GM12878 (cell line): ENCODE results near the gene DNAJC27. TPM values are rescaled to one million over a fixed set of nuclear protein-coding genes. Genes with fewer than 3 reads are reported as not detected.

Source experiments
- ATAC-seq: fragments of 200-7000 bp; cut with Tn5 transposase; 3 replicates; pipeline ENCODE4 v1.9.1; 2020; ENCODE audit warnings: mild to moderate bottlenecking, moderate library complexity
- BruUV-seq: library from RNA; stranded (reverse); fragments of 400-500 nt; replicated peaks from 2 replicates; lab custom pipeline; 2021; lab: Mats Ljungman, UMichigan
- CTCF ChIA-PET: fragments of 300-600 bp; sonication (Branson Sonifier 250); formaldehyde crosslinking; extraction: SDS; loops from one replicate; lab custom pipeline; 2021; ENCODE audit warnings: inconsistent platforms; lab: Yijun Ruan, JAX
- POLR2A ChIA-PET: fragments of 350-600 bp; formaldehyde crosslinking; extraction: SDS; loops from one replicate; lab custom pipeline; 2021; ENCODE audit warnings: inconsistent platforms; lab: Charles Lee
- RAD21 ChIA-PET: fragments of 300-600 bp; sonication (Branson Sonifier 250); formaldehyde crosslinking; loops from one replicate; lab custom pipeline; 2023; ENCODE audit warnings: antibody characterized with exemption; ENCODE audit not compliant: unreplicated experiment; lab: Charles Lee
- SMC1A ChIA-PET: fragments of 300-600 bp; sonication (Branson Sonifier 250); formaldehyde crosslinking; loops from one replicate; lab custom pipeline; 2023; ENCODE audit not compliant: unreplicated experiment, uncharacterized antibody; lab: Charles Lee
- DNase-seq: peaks from one replicate; pipeline ENCODE4 v3.0.0-alpha.2; 2011; ENCODE audit warnings: low read depth, low spot score
- FAIRE-seq: peaks from 3 replicates; lab custom pipeline; 2011; peaks lifted over from hg19 to GRCh38; lab: Jason Lieb, UNC
- H2AFZ ChIP-seq: 2 replicates; pipeline ENCODE4 v1.6.0; 2011; ENCODE audit warnings: low read depth, low read length, control low read depth; ENCODE audit not compliant: control insufficient read depth
- H3K27ac ChIP-seq: 2 replicates; pipeline ENCODE4 v1.5.1; 2011; ENCODE audit warnings: control low read depth; ENCODE audit not compliant: control insufficient read depth, insufficient read depth
- H3K27me3 ChIP-seq, 2 experiments: replicated peaks in 1 of 2; 2 replicates each; pipeline versions ENCODE4 v1.6.0 to v1.6.1; 2011; ENCODE audit warnings: low read length in 1 of 2; ENCODE audit not compliant: control insufficient read depth in 2 of 2, insufficient read depth in 2 of 2
- H3K36me3 ChIP-seq, 2 experiments: 2 replicates each; pipeline ENCODE4 v1.5.1; 2011; ENCODE audit warnings: low read length in 1 of 2; ENCODE audit not compliant: control insufficient read depth in 2 of 2, insufficient read depth in 2 of 2
- H3K4me1 ChIP-seq: 2 replicates; pipeline ENCODE4 v1.6.1; 2011; ENCODE audit warnings: mild to moderate bottlenecking, low read length, moderate library complexity, mixed read lengths; ENCODE audit not compliant: control insufficient read depth, insufficient read depth
- H3K4me2 ChIP-seq: 2 replicates; pipeline ENCODE4 v1.6.0; 2011; ENCODE audit warnings: control low read depth; ENCODE audit not compliant: control insufficient read depth, insufficient read depth
- H3K4me3 ChIP-seq: fragments of 200-600 bp; sonication (generic); 2 replicates; pipeline ENCODE4 v1.5.1; 2016
- H3K79me2 ChIP-seq: 2 replicates; pipeline ENCODE4 v1.6.0; 2011; ENCODE audit warnings: low read length; ENCODE audit not compliant: control insufficient read depth, insufficient read depth
- H3K9ac ChIP-seq: 2 replicates; pipeline ENCODE4 v1.8.0; 2011; ENCODE audit warnings: low read length, control low read depth, mixed read lengths; ENCODE audit not compliant: control insufficient read depth, insufficient read depth
- H3K9me3 ChIP-seq: replicated peaks from 3 replicates; pipeline ENCODE4 v1.5.1; 2011; ENCODE audit warnings: mild to moderate bottlenecking, low read length; ENCODE audit not compliant: control insufficient read depth, insufficient read depth
- H4K20me1 ChIP-seq: 2 replicates; pipeline ENCODE4 v1.6.0; 2011; ENCODE audit not compliant: control insufficient read depth, insufficient read depth
- E4F1 ChIP-seq: fragments of 450-650 bp; IDR thresholded peaks from 2 replicates; pipeline ENCODE4 v1.6.1; 2018; ENCODE audit warnings: borderline replicate concordance, mild to moderate bottlenecking; ENCODE audit not compliant: partially characterized antibody
- FOXK2 ChIP-seq: fragments of 450-650 bp; IDR thresholded peaks from 2 replicates; pipeline ENCODE4 v1.6.1; 2017; ENCODE audit warnings: mild to moderate bottlenecking, moderate library complexity
- NBN ChIP-seq: fragments of 450-650 bp; IDR thresholded peaks from 2 replicates; pipeline ENCODE4 v1.6.1; 2016
- NFYB ChIP-seq: IDR thresholded peaks from 2 replicates; pipeline ENCODE4 v1.6.1; 2011; ENCODE audit warnings: low read depth, mild to moderate bottlenecking, low read length, improper control_type of control experiment, moderate library complexity; ENCODE audit not compliant: insufficient read depth
- PAX8 ChIP-seq: fragments of 450-650 bp; IDR thresholded peaks from 2 replicates; pipeline ENCODE4 v1.6.1; 2017; ENCODE audit warnings: mild to moderate bottlenecking, moderate library complexity
- USF2 ChIP-seq: IDR thresholded peaks from 2 replicates; pipeline ENCODE4 v1.6.1; 2011; ENCODE audit warnings: low read depth, low read length, improper control_type of control experiment, borderline replicate concordance
- WGBS: methylation state at CpG from one replicate; pipeline ENCODE4 v1.1.6; 2016; ENCODE audit warnings: low lambda C conversion rate; ENCODE audit not compliant: insufficient replicate concordance, insufficient coverage; ENCODE audit errors: missing lambda C conversion rate; 5-methylcytosine and 5-hydroxymethylcytosine counted together
- in situ Hi-C: fragments of 300-500 bp; cut with MboI; formaldehyde crosslinking; loops from 9 replicates; pipeline ENCODE4 v1.14.3; 2018; ENCODE audit warnings: mixed read lengths
- intact Hi-C: fragments of 100-400 bp; cut with micrococcal nuclease; formaldehyde crosslinking; loops from one replicate; pipeline ENCODE4 v1.14.2; 2022; ENCODE audit not compliant: unreplicated experiment
- polyA plus RNA-seq, 11 experiments: library from polyadenylated mRNA; depleted of rRNA in 4 of 11; unstranded in 6 of 11; stranded (reverse) in 5 of 11; fragments of >200 nt; fragmentation: Nextera tagmentation in 4 of 11; fragmentation: Illumina TruSeq in 1 of 11; extraction: Ambion mirVana in 4 of 11; extraction: Trizol in 1 of 11; gene quantifications; 1 replicate in 1 of 11; 2 replicates in 10 of 11; pipeline versions ENCODE4 v1.2.1 to v1.2.3, GENCODE V29; 2011 to 2016; ENCODE audit warnings: inconsistent platforms in 2 of 11, missing spikeins in 2 of 11, low read depth in 1 of 11
- total RNA-seq, 4 experiments: library from RNA; depleted of rRNA in 3 of 4; stranded (reverse); fragments of >200 nt in 3 of 4; fragmentation: Illumina TruSeq in 1 of 4; extraction: Trizol in 1 of 4; gene quantifications; 2 replicates each; pipeline versions ENCODE4 v1.2.1 to v1.2.3, GENCODE V29; 2013 to 2021
- TF ChIP-seq, protein P1 (sequence below): IDR thresholded peaks from 2 replicates; pipeline ENCODE4 v1.6.1; 2012; ENCODE audit warnings: low read depth, low read length, improper control_type of control experiment

DNAJC27 gene
- total and polyA plus RNA-seq, 10 of the 15 experiments (the other 5 are each of a cell fraction or from before 2014, with no cell fraction given): 0.95 to 9.6 (median 3.7) TPM

GRCh38 chr2:24978661-24979060, 6.9 kb upstream of the DNAJC27 start:
- TF ChIP-seq, protein P1, sequence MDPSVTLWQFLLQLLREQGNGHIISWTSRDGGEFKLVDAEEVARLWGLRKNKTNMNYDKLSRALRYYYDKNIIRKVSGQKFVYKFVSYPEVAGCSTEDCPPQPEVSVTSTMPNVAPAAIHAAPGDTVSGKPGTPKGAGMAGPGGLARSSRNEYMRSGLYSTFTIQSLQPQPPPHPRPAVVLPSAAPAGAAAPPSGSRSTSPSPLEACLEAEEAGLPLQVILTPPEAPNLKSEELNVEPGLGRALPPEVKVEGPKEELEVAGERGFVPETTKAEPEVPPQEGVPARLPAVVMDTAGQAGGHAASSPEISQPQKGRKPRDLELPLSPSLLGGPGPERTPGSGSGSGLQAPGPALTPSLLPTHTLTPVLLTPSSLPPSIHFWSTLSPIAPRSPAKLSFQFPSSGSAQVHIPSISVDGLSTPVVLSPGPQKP: no peak
- TF ChIP-seq FOXK2 (no peak), NFYB (no peak), NBN (no peak), E4F1 (no peak), PAX8 (no peak), USF2 (no peak)
- ChIA-PET POLR2A (no interaction called here), RAD21 (no interaction called here), CTCF (interaction anchor here (1.4 to 8.0 kb wide), 4 partner anchors 151 to 568 kb away, joined by 4 to 174 read pairs (median 30); no protein-coding TSS in a partner anchor), SMC1A (interaction anchor here (1.1 to 5.6 kb wide), 3 partner anchors 150 to 217 kb away, joined by 3 to 74 read pairs (median 8); no protein-coding TSS in a partner anchor)
- intact Hi-C loops: loop anchor here (10.0 kb wide), 1 partner anchor 586 kb away; no protein-coding TSS in a partner anchor
- Histone ChIP-seq H4K20me1 (no peaks in the 10 kb centered on the region), H3K4me3 (no peak overlapping the region), H3K27me3 (no peaks in the 10 kb centered on the region), H3K36me3 (no peaks in the 10 kb centered on the region), H2AFZ (no peak overlapping the region), H3K4me1 (no peaks in the 10 kb centered on the region), H3K9ac (no peak overlapping the region), H3K9me3 (no peaks in the 10 kb centered on the region), H3K27ac (no peak overlapping the region), H3K4me2 (no peak overlapping the region), H3K79me2 (no peaks in the 10 kb centered on the region; the same call in 1 of the 2 replicates)
- DNase-seq: no peak
- BruUV-seq: no TSS peak
- no peak for FAIRE-seq
- in situ Hi-C loops: loop anchor here (5.0 kb wide), 2 partner anchors 149 to 219 kb away; no protein-coding TSS in a partner anchor
- 95% methylated on average over 1 of the region's 1 CpG for WGBS
- no peak for ATAC-seq
